NOMO-1 treated with dmso at 0.1 percent for 144 hours (cell line): ENCODE measurements around the gene IL17RA.

Experiments used
- DNase-seq: peaks from one replicate; lab custom pipeline; 2025; ENCODE audit not compliant: unreplicated experiment; lab: John Stamatoyannopoulos, UW

Gene IL17RA

DNA sequence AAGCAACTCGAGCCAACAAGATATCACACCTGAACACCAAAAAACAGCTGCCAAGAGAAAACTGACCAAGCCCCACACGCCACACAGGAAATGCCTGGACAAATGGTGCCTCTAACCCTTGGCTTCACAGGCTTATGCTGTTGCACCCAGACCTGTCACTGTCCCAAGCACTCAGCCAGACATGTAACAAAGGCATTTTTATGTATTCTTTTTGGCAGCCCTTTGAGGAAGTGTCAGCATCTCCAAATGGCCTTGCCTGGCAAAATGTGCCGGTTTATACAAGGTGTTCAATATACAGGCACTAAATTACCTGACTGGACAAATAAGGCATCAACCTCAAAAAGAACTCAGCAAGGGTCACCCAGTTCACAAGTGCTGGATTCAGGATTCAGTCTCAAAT lies 68.2 kb downstream of the IL17RA start:
- DNase-seq = no peak

DNA sequence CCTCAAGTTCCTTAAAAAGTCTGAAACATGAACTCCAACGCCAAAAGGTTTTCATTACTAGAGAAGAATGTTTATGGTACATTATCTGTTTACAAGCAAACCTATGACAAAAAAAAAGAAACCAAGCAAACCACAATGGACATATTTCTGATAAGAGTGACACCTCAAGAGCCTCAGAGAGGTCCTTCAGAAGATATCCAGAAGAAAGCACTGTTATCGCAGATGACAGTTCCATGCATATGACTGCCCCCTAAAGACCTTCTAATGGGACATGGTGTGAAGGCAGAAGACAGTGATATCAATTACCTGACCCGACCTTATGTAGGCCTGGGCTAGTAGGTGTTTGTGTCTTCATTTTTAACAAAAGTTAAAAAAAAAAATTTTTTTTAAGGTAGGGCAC lies 71.1 kb downstream of the IL17RA start:
- no peak for DNase-seq

DNA sequence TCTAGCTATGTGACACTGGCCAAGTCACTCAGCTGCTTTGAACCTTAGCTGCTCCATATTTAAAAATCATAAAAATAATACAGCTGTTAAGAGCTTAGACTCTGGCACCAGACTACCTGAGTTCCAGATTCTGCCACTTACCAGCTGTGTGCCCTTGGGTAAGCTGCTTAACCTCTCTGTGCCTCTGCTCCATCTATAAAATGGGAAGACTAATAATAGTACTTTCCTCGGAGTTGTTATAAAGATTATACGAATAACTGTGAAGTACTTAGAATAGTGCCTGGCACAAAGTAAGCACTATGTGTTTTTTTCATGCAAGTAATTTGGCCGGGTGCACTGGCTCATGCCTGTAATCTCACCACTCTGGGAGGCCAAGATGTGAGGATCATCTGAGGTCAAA lies 72.9 kb downstream of the IL17RA start:
- DNase-seq = no peak

DNA sequence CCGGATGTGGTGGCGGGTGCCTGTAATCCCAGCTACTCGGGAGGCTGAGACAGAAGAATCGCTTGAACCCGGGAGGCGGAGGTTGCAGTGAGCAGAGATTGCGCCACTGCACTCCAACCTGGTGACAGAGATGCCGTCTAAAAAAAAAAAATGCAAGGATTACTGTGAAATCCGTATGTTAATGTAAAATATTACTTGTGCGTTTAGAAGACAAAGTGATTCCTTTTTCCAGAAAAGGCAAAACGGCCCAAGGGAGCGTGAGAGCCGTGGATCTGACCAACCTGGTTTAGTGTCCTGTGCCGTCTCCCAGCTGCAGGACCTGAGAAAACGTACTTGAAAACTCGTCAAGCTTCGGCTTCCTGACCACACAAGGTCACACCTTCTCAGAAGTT lies 73.4 kb downstream of the IL17RA start:
- DNase-seq = no peak

DNA sequence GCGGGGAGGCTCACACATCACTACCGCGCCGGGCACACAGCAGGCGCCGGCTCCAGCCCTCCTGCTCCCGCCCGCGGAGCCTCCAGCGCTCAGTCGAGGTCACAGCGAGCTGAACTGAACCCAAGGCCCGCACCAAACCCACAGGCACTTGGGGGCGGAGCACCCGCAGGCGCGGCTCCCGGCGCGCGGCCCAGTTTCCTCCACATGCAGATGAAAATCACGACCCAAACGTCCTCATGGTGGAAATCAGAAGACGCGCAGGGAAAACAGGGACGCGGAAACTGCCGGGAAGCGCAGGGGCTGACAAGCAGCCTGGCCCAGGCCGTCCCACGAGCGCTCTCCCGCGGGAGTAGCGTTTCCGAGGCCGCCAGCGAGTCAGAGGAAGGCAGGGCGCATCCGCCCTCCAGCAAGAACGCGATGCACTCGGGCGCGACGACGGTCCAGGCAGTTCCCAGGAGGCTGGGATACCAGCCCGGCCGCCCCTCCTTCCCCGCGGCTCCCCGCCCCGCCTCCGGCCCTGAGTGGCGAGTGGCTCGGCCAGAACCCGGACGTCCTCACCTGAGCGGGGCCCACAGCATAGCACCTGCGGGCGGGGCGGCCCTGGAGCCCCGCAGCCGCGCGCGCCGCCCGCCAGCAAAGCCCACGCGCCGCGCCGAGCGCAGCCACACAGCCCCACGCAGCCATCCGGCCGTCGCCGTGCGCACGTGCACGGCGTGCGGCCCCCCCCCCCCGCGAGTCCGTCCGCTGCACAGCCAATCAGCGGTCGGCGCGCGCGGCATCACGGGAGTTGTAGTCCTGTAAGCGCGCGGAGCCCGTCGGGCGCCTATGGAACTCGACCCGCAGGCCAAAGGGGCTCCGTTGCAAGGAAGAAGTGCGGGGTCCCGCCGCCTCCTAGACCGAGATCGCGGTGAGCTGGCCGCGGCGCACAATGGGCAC lies 74.0 kb downstream of the IL17RA start, which contains the start of gene HDHD5:
TSS of gene HDHD5 (minus strand) at position 710 of the 936 bp plus-strand sequence. CDS start at position 684, 26 bp downstream.
- DNase-seq = peak; percentile 70

DNA sequence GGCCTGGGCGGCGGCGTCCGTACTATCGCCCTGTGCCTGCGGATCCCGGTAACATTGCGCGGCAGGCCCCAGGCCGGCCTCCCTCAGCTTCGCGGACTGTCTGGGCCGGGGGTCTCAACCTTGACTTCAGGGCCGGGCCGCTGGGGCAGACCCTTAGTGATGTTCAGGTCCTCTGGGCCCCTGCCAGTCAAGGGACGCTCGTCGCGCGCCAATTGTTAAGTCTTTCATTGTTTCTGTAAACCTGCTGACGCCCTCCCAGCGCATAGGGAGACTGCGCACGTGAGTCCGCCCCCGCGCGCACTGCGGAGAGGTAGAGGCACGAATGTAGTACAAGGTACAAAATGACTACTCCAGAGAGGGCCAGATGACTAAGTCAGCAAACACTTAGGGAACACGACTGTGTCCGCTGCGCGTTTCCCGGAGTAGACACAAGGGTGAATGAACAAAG lies 74.7 kb downstream of the IL17RA start:
- DNase-seq = no peak

DNA sequence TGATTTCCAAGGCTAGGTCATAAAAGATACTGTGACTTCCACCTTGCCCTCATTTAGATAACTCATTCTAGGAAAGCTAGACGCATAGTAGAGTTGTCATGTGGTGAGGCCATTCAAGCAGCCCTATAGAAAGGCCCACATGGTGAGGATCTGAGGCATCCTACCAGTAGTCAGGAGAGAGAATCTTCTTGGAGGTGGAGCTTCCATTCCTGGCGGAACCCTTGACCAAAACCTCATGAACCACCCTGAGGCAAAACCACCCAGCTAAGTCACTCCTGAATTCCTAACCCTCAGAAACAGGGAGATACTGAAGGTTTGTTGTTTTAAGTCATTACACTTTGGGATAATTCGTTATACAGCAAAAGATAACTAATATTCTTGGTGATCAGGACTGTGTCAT lies 77.2 kb downstream of the IL17RA start:
- DNase-seq = no peak

DNA sequence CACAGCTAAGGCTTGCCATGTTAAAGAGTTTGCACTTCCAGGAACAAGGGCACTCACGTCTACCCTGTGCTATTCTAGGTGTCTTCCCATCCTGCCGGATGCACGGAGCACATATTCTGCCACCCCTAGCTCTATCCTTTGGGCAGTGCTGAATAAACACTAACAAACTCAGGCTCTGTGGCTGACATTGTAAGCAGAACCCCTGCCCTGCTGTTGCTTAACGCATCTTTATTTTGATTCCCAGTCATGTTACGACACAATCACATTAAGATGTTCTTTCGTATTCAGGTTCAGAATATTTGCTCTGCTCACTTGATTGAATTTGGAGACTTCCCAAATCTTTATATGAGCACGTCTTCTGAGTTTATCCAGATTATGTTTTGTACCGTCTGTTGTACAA lies 77.9 kb downstream of the IL17RA start:
- DNase-seq = no peak

DNA sequence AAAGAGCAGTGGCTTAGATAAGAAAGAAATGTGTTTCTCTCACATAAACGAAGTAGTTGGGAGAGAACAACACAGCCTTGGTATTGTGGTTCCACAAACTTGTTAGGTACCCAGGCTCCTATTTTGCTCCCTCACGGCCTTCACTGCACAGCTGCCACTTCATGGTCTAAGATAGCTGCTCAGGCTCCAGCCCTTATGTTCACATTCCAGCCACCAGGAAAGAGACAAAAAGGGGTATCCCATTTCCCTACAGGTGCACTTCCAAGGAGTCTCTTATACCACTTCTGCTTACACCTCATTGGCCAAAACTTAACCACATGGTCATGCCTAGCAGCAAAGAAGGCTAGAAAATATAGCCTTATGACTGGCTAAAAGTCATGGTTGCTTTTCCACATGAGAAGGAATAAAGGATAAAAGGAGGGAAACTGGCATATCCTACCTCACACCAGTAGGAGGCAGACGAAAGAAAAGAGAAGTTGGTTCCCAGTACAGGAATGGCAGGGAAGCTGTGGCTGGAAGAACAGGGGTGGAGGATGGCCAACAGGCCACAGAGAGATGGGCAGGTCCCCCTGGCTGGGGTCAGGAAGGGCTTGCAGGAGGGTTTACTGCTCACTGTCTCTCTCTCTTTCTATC lies 79.7 kb downstream of the IL17RA start:
- no peak for DNase-seq
